Osteoblast (primary cell): ENCODE data around the gene DPF3. TPM values are rescaled to one million over a fixed set of nuclear protein-coding genes. Genes with fewer than 3 reads are reported as not detected.

ENCODE experiments used
- DNase-seq: peaks from one replicate; pipeline ENCODE4 v3.0.0; 2011; ENCODE audit warnings: low spot score, mixed read lengths; ENCODE audit not compliant: insufficient read length; ENCODE audit errors: missing footprints
- H2AFZ ChIP-seq: 2 replicates; pipeline ENCODE4 v1.6.0; 2011; ENCODE audit warnings: mild to moderate bottlenecking, low read length
- H3K27ac ChIP-seq: 2 replicates; pipeline ENCODE4 v1.5.1; 2011; ENCODE audit warnings: mild to moderate bottlenecking, low read depth, low read length, moderate library complexity
- H3K27me3 ChIP-seq: 2 replicates; pipeline ENCODE4 v1.6.0; 2012; ENCODE audit warnings: mild to moderate bottlenecking, control low read depth, inconsistent platforms, low read length, moderate library complexity; ENCODE audit not compliant: insufficient read depth
- H3K36me3 ChIP-seq: 2 replicates; pipeline ENCODE4 v1.5.1; 2011; ENCODE audit warnings: mild to moderate bottlenecking, low read length, control low read depth, moderate library complexity; ENCODE audit not compliant: insufficient read depth
- H3K4me1 ChIP-seq: 2 replicates; pipeline ENCODE4 v1.5.1; 2011; ENCODE audit warnings: mild to moderate bottlenecking, low read length, control low read depth, moderate library complexity; ENCODE audit not compliant: insufficient read depth
- H3K4me2 ChIP-seq: 2 replicates; pipeline ENCODE4 v1.6.0; 2011; ENCODE audit warnings: mild to moderate bottlenecking, low read length; ENCODE audit not compliant: insufficient read depth
- H3K4me3 ChIP-seq: fragments of 200-600 bp; sonication (generic); 3 replicates; pipeline ENCODE4 v1.5.1; 2012; ENCODE audit warnings: mild to moderate bottlenecking, low read length, inconsistent platforms; ENCODE audit not compliant: insufficient read depth
- H3K79me2 ChIP-seq: 2 replicates; pipeline ENCODE4 v1.6.0; 2012; ENCODE audit warnings: mild to moderate bottlenecking, low read length, control low read depth, inconsistent platforms; ENCODE audit not compliant: insufficient read depth
- H3K9me3 ChIP-seq: 2 replicates; pipeline ENCODE4 v1.5.1; 2011; ENCODE audit warnings: low read depth, low read length, control low read depth
- H4K20me1 ChIP-seq: 2 replicates; pipeline ENCODE4 v1.6.0; 2012; ENCODE audit warnings: mild to moderate bottlenecking, low read length, control low read depth; ENCODE audit not compliant: insufficient read depth
- total RNA-seq: library from RNA; depleted of rRNA; stranded (reverse); fragments of >200 nt; gene quantifications from 2 replicates; pipeline ENCODE4 v1.2.3, GENCODE V29; 2012
- TF ChIP-seq, protein P1 (sequence below): IDR thresholded peaks from 2 replicates; pipeline ENCODE4 v1.5.1; 2011; ENCODE audit warnings: mild to moderate bottlenecking, low read depth, low read length, moderate library complexity; ENCODE audit errors: extremely low read depth

DPF3 gene
- total RNA-seq, 1 donor: 1.8 TPM

DNA sequence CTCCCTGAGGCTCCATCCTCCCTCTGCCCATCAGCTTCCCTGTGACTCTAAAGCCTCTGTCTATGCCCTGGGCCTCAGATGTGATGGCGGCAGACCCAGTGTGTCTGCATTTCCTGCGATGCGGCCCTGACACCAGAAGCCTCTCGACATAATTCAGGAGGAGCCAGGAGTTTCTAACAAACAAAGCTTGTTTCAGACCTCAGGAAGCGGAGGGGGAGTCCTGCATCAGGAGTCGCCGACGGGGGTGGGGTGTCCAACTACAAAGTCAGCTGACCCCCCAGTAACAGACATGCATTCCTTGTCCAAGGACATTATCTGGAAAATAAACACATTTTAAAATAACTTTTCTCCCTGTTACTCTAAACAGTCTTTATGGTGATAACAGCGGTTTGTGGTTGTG lies 167.5 kb downstream of the DPF3 start:
- no peak overlapping the region for H3K27ac ChIP-seq
- peaks cover 16% of the 10 kb centered on the region for H3K4me1 ChIP-seq
- TF ChIP-seq, protein P1, sequence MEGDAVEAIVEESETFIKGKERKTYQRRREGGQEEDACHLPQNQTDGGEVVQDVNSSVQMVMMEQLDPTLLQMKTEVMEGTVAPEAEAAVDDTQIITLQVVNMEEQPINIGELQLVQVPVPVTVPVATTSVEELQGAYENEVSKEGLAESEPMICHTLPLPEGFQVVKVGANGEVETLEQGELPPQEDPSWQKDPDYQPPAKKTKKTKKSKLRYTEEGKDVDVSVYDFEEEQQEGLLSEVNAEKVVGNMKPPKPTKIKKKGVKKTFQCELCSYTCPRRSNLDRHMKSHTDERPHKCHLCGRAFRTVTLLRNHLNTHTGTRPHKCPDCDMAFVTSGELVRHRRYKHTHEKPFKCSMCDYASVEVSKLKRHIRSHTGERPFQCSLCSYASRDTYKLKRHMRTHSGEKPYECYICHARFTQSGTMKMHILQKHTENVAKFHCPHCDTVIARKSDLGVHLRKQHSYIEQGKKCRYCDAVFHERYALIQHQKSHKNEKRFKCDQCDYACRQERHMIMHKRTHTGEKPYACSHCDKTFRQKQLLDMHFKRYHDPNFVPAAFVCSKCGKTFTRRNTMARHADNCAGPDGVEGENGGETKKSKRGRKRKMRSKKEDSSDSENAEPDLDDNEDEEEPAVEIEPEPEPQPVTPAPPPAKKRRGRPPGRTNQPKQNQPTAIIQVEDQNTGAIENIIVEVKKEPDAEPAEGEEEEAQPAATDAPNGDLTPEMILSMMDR: no peak
- H3K4me3 ChIP-seq: no peak overlapping the region
- H3K9me3 ChIP-seq: no peaks in the 10 kb centered on the region
- no peak overlapping the region for H3K4me2 ChIP-seq
- H3K27me3 ChIP-seq: no peaks in the 10 kb centered on the region
- H3K36me3 ChIP-seq: no peaks in the 10 kb centered on the region
- H4K20me1 ChIP-seq: no peaks in the 10 kb centered on the region
- no peaks in the 10 kb centered on the region for H3K79me2 ChIP-seq
- no peak overlapping the region for H2AFZ ChIP-seq
- DNase-seq: no peak

DNA sequence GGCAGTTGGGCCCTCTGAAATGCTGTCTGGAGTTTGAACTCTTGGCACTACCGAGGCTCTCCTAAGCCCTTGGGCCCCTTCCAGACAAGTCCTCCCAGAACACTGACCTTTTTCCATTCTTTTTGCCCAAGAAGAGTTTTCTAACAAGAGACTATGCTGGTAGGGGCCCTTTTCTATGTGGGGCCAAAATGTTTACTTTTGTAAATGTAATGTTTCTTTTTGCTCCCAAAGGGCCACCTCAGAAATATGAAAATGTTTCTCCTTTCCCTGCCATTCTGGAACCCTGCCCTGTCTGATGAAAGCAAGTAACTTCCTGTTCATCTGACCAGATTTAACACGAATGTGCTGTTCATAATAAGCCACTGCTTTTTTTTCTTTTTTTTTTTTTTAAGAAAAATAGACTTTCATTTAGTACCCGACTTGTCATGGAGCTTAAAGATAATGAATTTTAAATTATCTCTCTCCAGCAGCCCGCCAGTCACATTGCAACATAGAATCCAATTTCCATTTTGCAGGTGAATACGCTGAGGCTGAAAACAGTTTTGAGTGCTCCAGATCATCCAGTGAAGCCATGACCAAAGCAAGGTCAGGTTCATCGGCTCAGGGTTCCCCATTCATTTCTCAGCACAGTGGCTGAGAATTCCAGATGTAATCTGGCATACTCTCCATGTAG lies 169.9 kb downstream of the DPF3 start:
- Histone ChIP-seq H2AFZ (peak overlapping the region; percentile 38), H3K4me3 (no peak overlapping the region), H3K36me3 (no peaks in the 10 kb centered on the region), H4K20me1 (no peaks in the 10 kb centered on the region), H3K79me2 (no peaks in the 10 kb centered on the region), H3K4me1 (peaks cover 16% of the 10 kb centered on the region), H3K27me3 (no peaks in the 10 kb centered on the region), H3K9me3 (no peaks in the 10 kb centered on the region), H3K4me2 (peak overlapping the region; percentile 29), H3K27ac (no peak overlapping the region)
- DNase-seq: no peak
- TF ChIP-seq, protein P1: no peak

DNA sequence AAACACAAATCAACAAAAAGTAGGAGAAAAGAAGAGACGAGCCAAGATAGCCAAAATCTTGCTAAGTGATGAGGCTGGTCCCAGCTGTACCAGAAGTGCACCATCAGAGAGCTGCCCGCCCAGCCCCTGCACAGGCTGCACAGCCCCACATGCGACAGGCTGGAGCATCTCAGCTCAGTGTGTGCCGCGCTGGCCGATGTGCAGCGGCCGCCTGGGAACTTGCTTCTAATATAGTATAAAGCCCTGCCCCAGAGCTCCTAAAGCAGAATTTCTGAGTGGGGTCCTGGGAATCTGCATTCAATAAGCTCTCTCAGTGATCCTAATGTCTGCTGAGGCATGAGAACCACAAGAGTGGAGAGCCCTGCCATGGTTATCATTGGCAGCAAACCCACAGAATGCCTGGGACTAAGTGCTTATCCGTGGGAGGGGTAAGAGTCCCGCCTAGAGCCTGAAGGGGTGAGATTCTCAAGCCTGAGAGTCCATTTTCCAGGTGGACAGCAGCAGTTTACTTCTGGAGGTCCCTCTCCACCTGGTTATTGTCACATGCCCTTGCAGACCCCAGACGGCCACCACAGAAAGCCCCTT lies 171.6 kb downstream of the DPF3 start:
- Histone ChIP-seq H2AFZ (no peak overlapping the region), H3K79me2 (no peaks in the 10 kb centered on the region), H3K4me1 (peaks cover 16% of the 10 kb centered on the region), H3K4me2 (no peak overlapping the region), H3K27ac (no peak overlapping the region), H3K36me3 (no peaks in the 10 kb centered on the region), H3K9me3 (no peaks in the 10 kb centered on the region), H3K4me3 (no peak overlapping the region), H4K20me1 (no peaks in the 10 kb centered on the region), H3K27me3 (no peaks in the 10 kb centered on the region)
- TF ChIP-seq, protein P1: no peak
- DNase-seq: no peak

DNA sequence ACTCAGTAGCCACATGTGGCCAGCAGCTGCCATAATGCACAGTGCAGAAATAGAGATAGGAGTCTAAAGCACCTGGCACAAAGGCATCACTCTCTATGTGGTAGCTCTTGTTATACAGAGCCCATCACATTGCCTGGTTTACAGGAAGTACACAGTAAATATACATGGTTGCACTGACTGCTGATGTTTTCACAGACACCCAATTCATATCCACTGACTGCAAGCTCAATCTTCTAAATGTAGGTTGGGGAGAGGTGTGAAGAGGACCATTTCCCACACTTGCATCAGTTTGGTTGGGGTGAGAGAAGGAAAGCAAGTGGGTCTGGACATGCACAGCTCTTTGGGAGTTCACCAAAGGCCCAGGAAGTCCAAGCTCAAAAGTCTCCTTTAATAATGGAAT lies 172.8 kb downstream of the DPF3 start:
- Histone ChIP-seq H3K27me3 (no peaks in the 10 kb centered on the region), H3K27ac (no peak overlapping the region), H3K36me3 (no peaks in the 10 kb centered on the region), H3K4me2 (no peak overlapping the region), H4K20me1 (no peaks in the 10 kb centered on the region), H3K4me3 (no peak overlapping the region), H2AFZ (no peak overlapping the region), H3K4me1 (peaks cover 19% of the 10 kb centered on the region), H3K9me3 (no peaks in the 10 kb centered on the region), H3K79me2 (no peaks in the 10 kb centered on the region)
- DNase-seq: no peak
- TF ChIP-seq, protein P1: no peak
